Osteoblast (primary cell): ENCODE measurements around the gene PDE4B. TPM values are rescaled to one million over a fixed set of nuclear protein-coding genes. Genes with fewer than 3 reads are reported as not detected.

ENCODE experiments used
- DNase-seq: peaks from one replicate; pipeline ENCODE4 v3.0.0; 2011; ENCODE audit warnings: low spot score, mixed read lengths; ENCODE audit not compliant: insufficient read length; ENCODE audit errors: missing footprints
- H2AFZ ChIP-seq: 2 replicates; pipeline ENCODE4 v1.6.0; 2011; ENCODE audit warnings: mild to moderate bottlenecking, low read length
- H3K27ac ChIP-seq: 2 replicates; pipeline ENCODE4 v1.5.1; 2011; ENCODE audit warnings: mild to moderate bottlenecking, low read depth, low read length, moderate library complexity
- H3K27me3 ChIP-seq: 2 replicates; pipeline ENCODE4 v1.6.0; 2012; ENCODE audit warnings: mild to moderate bottlenecking, control low read depth, inconsistent platforms, low read length, moderate library complexity; ENCODE audit not compliant: insufficient read depth
- H3K36me3 ChIP-seq: 2 replicates; pipeline ENCODE4 v1.5.1; 2011; ENCODE audit warnings: mild to moderate bottlenecking, low read length, control low read depth, moderate library complexity; ENCODE audit not compliant: insufficient read depth
- H3K4me1 ChIP-seq: 2 replicates; pipeline ENCODE4 v1.5.1; 2011; ENCODE audit warnings: mild to moderate bottlenecking, low read length, control low read depth, moderate library complexity; ENCODE audit not compliant: insufficient read depth
- H3K4me2 ChIP-seq: 2 replicates; pipeline ENCODE4 v1.6.0; 2011; ENCODE audit warnings: mild to moderate bottlenecking, low read length; ENCODE audit not compliant: insufficient read depth
- H3K4me3 ChIP-seq: fragments of 200-600 bp; sonication (generic); 3 replicates; pipeline ENCODE4 v1.5.1; 2012; ENCODE audit warnings: mild to moderate bottlenecking, low read length, inconsistent platforms; ENCODE audit not compliant: insufficient read depth
- H3K79me2 ChIP-seq: 2 replicates; pipeline ENCODE4 v1.6.0; 2012; ENCODE audit warnings: mild to moderate bottlenecking, low read length, control low read depth, inconsistent platforms; ENCODE audit not compliant: insufficient read depth
- H3K9me3 ChIP-seq: 2 replicates; pipeline ENCODE4 v1.5.1; 2011; ENCODE audit warnings: low read depth, low read length, control low read depth
- H4K20me1 ChIP-seq: 2 replicates; pipeline ENCODE4 v1.6.0; 2012; ENCODE audit warnings: mild to moderate bottlenecking, low read length, control low read depth; ENCODE audit not compliant: insufficient read depth
- CTCF ChIP-seq: IDR thresholded peaks from 2 replicates; pipeline ENCODE4 v1.5.1; 2011; ENCODE audit warnings: mild to moderate bottlenecking, low read depth, low read length, moderate library complexity; ENCODE audit errors: extremely low read depth
- total RNA-seq: library from RNA; depleted of rRNA; stranded (reverse); fragments of >200 nt; gene quantifications from 2 replicates; pipeline ENCODE4 v1.2.3, GENCODE V29; 2012

Gene PDE4B
- total RNA-seq, 1 donor = 21.4 TPM

- TF ChIP-seq CTCF = no peak
- Histone ChIP-seq H3K27ac (peak overlapping the region; percentile 72), H3K4me2 (no peak overlapping the region), H3K4me1 (peaks cover 12% of the 10 kb centered on the region), H3K79me2 (no peaks in the 10 kb centered on the region), H3K4me3 (no peak overlapping the region), H2AFZ (no peak overlapping the region), H3K27me3 (no peaks in the 10 kb centered on the region), H3K36me3 (no peaks in the 10 kb centered on the region), H4K20me1 (peaks cover 2% of the 10 kb centered on the region), H3K9me3 (no peaks in the 10 kb centered on the region)
- DNase-seq = no peak
Measured at GRCh38 chr1:66206563-66207144, 414.0 kb downstream of the PDE4B start.

- no peaks in the 10 kb centered on the region for H3K79me2 ChIP-seq
- no peaks in the 10 kb centered on the region for H3K27me3 ChIP-seq
- H3K27ac ChIP-seq = peak overlapping the region; percentile 72
- no peak overlapping the region for H2AFZ ChIP-seq
- TF ChIP-seq CTCF = no peak
- H3K4me2 ChIP-seq = no peak overlapping the region
- peak; percentile 42 for DNase-seq
- H3K4me3 ChIP-seq = no peak overlapping the region
- no peaks in the 10 kb centered on the region for H3K36me3 ChIP-seq
- H4K20me1 ChIP-seq = peaks cover 2% of the 10 kb centered on the region
- peaks cover 12% of the 10 kb centered on the region for H3K4me1 ChIP-seq
- no peaks in the 10 kb centered on the region for H3K9me3 ChIP-seq
Measured at GRCh38 chr1:66207484-66207883, 414.8 kb downstream of the PDE4B start.

- H3K4me3 ChIP-seq = no peak overlapping the region
- H3K4me1 ChIP-seq = peaks cover 12% of the 10 kb centered on the region
- no peaks in the 10 kb centered on the region for H3K9me3 ChIP-seq
- no peak for TF ChIP-seq CTCF
- no peaks in the 10 kb centered on the region for H3K79me2 ChIP-seq
- H3K27ac ChIP-seq = no peak overlapping the region
- H3K36me3 ChIP-seq = no peaks in the 10 kb centered on the region
- H3K27me3 ChIP-seq = no peaks in the 10 kb centered on the region
- no peak overlapping the region for H2AFZ ChIP-seq
- H3K4me2 ChIP-seq = no peak overlapping the region
- peaks cover 2% of the 10 kb centered on the region for H4K20me1 ChIP-seq
- no peak for DNase-seq
Measured at GRCh38 chr1:66208632-66209031, 415.9 kb downstream of the PDE4B start.

- no peak for DNase-seq
- no peak for TF ChIP-seq CTCF
- H3K36me3 ChIP-seq = no peaks in the 10 kb centered on the region
- H3K27me3 ChIP-seq = no peaks in the 10 kb centered on the region
- no peak overlapping the region for H3K4me3 ChIP-seq
- H3K4me1 ChIP-seq = peaks cover 12% of the 10 kb centered on the region
- no peaks in the 10 kb centered on the region for H3K9me3 ChIP-seq
- no peak overlapping the region for H3K27ac ChIP-seq
- no peak overlapping the region for H2AFZ ChIP-seq
- H3K4me2 ChIP-seq = no peak overlapping the region
- H4K20me1 ChIP-seq = peaks cover 2% of the 10 kb centered on the region
- H3K79me2 ChIP-seq = no peaks in the 10 kb centered on the region
Measured at GRCh38 chr1:66210635-66211244, 418.0 kb downstream of the PDE4B start.
